ENCODE data around the gene SUPT20H.

Gene SUPT20H

DNA sequence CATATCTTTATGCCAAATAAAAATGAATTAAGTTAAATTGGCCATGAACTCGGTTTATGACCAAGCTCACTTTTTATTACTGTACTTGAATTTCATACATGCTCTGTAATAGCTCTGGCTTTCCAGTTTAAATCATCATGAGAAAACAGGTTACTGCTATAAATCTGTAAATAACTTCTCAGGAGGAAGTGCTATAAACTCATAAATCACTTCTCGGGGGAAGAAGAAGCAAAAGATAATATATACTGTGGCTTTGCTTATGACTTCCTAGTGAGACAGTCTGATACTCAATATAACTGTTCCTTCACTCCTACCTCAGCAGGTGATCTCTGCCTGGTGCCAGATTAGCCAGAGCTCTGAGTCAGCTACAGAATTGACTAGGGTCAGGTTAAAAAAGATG, 12.5 kb downstream of the SUPT20H start:
- WGBS = no CpG with 5 or more reads among the region's 2 CpGs
- Histone ChIP-seq H3K36me3 (ENCODE audit: control insufficient read depth in 1 of 2, insufficient read depth in 2 of 2, low read depth in 1 of 2, low read length in 2 of 2) (peaks cover 3 to 69% of the 10 kb centered on the region in 2 experiments), H3K9me3 (ENCODE audit: control insufficient read depth, low read length) (no peaks in the 10 kb centered on the region), H3K18ac (ENCODE audit: low read depth in 1 of 2, low read length in 2 of 2) (no peak overlapping the region), H2BK120ac (ENCODE audit: low read depth, low read length) (no peak overlapping the region), H3K9ac (ENCODE audit: low read length) (no peak overlapping the region), H2BK5ac (ENCODE audit: low read depth, low read length, poor library complexity, severe bottlenecking) (no peak overlapping the region), H3K27me3 (ENCODE audit: control insufficient read depth in 1 of 2, insufficient read depth in 1 of 2, low read length in 2 of 2) (no peaks in the 10 kb centered on the region), H2BK12ac (ENCODE audit: low read length in 2 of 2) (no peak overlapping the region), H2BK15ac (ENCODE audit: low read depth, poor library complexity, severe bottlenecking) (no peak overlapping the region), H3K4me1 (ENCODE audit: control insufficient read depth, insufficient read depth, low read depth, low read length) (no peaks in the 10 kb centered on the region), H3K27ac (ENCODE audit: low read length, poor library complexity, severe bottlenecking) (no peak overlapping the region), H3K4ac (ENCODE audit: low read depth in 1 of 2, low read length in 2 of 2) (no peak overlapping the region), H3K79me1 (replicated peaks; ENCODE audit: low read length, poor library complexity, severe bottlenecking) (peaks cover 7% of the 10 kb centered on the region), H2AK5ac (ENCODE audit: low read length, severe bottlenecking) (no peak overlapping the region), H2AFZ (ENCODE audit: low read depth, low read length) (no peak overlapping the region), H3K23ac (ENCODE audit: low read length in 2 of 2) (no peak overlapping the region), H4K91ac (ENCODE audit: low read length) (no peak overlapping the region), H3K4me2 (ENCODE audit: low read length, poor library complexity, severe bottlenecking) (no peak overlapping the region), H4K8ac (ENCODE audit: low read length) (no peak overlapping the region), H3K4me3 (ENCODE audit: insufficient read depth in 1 of 2, low read depth in 1 of 2, low read length in 2 of 2) (no peak overlapping the region), H3K14ac (ENCODE audit: low read length in 2 of 2) (no peak overlapping the region)
- no peak for DNase-seq

DNA sequence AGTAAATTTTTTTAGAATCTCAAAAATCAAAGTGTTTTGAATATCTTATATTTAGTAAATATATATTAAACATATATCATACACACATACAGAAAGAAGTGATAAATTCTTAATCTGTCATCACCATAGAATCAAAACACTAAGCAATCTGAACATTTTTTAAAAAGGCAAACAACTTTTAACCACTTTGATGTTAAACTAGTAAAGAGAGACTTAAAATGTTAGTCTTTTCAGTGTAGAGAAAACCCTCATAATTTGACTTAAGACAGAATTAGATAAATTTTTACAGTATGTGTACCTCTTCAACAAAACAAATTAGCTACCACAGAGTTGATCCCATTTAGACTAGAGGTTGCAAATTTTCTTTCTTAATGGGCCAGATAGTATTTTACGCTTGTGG, 13.4 kb downstream of the SUPT20H start:
- WGBS = 100% methylated on average over 1 of the region's 1 CpG
- no peak overlapping the region for H3K14ac ChIP-seq (ENCODE audit: low read length in 2 of 2)
- no peak overlapping the region for H2BK12ac ChIP-seq (ENCODE audit: low read length in 2 of 2)
- H3K4ac ChIP-seq (ENCODE audit: low read depth in 1 of 2, low read length in 2 of 2) = no peak overlapping the region
- H4K8ac ChIP-seq (ENCODE audit: low read length) = no peak overlapping the region
- no peaks in the 10 kb centered on the region for H3K27me3 ChIP-seq (ENCODE audit: control insufficient read depth in 1 of 2, insufficient read depth in 1 of 2, low read length in 2 of 2)
- H2AFZ ChIP-seq (ENCODE audit: low read depth, low read length) = no peak overlapping the region
- H3K4me1 ChIP-seq (ENCODE audit: control insufficient read depth, insufficient read depth, low read depth, low read length) = no peaks in the 10 kb centered on the region
- no peak overlapping the region for H2AK5ac ChIP-seq (ENCODE audit: low read length, severe bottlenecking)
- H3K4me3 ChIP-seq (ENCODE audit: insufficient read depth in 1 of 2, low read depth in 1 of 2, low read length in 2 of 2) = no peak overlapping the region
- H3K9ac ChIP-seq (ENCODE audit: low read length) = no peak overlapping the region
- no peak overlapping the region for H3K23ac ChIP-seq (ENCODE audit: low read length in 2 of 2)
- H4K91ac ChIP-seq (ENCODE audit: low read length) = no peak overlapping the region
- H3K18ac ChIP-seq (ENCODE audit: low read depth in 1 of 2, low read length in 2 of 2) = no peak overlapping the region
- H3K4me2 ChIP-seq (ENCODE audit: low read length, poor library complexity, severe bottlenecking) = no peak overlapping the region
- H3K27ac ChIP-seq (ENCODE audit: low read length, poor library complexity, severe bottlenecking) = no peak overlapping the region
- peaks cover 6 to 75% of the 10 kb centered on the region in 2 experiments for H3K36me3 ChIP-seq (ENCODE audit: control insufficient read depth in 1 of 2, insufficient read depth in 2 of 2, low read depth in 1 of 2, low read length in 2 of 2)
- peaks cover 9% of the 10 kb centered on the region for H3K79me1 ChIP-seq (replicated peaks; ENCODE audit: low read length, poor library complexity, severe bottlenecking)
- no peak overlapping the region for H2BK15ac ChIP-seq (ENCODE audit: low read depth, poor library complexity, severe bottlenecking)
- H2BK120ac ChIP-seq (ENCODE audit: low read depth, low read length) = no peak overlapping the region
- DNase-seq = no peak
- no peaks in the 10 kb centered on the region for H3K9me3 ChIP-seq (ENCODE audit: control insufficient read depth, low read length)
- H2BK5ac ChIP-seq (ENCODE audit: low read depth, low read length, poor library complexity, severe bottlenecking) = no peak overlapping the region

- Histone ChIP-seq H3K27me3 (ENCODE audit: control insufficient read depth in 1 of 2, insufficient read depth in 1 of 2, low read length in 2 of 2) (no peaks in the 10 kb centered on the region), H4K91ac (ENCODE audit: low read length) (no peak overlapping the region), H3K18ac (ENCODE audit: low read depth in 1 of 2, low read length in 2 of 2) (no peak overlapping the region), H2BK5ac (ENCODE audit: low read depth, low read length, poor library complexity, severe bottlenecking) (no peak overlapping the region), H3K9ac (ENCODE audit: low read length) (no peak overlapping the region), H2BK15ac (ENCODE audit: low read depth, poor library complexity, severe bottlenecking) (no peak overlapping the region), H3K4me3 (ENCODE audit: insufficient read depth in 1 of 2, low read depth in 1 of 2, low read length in 2 of 2) (no peak overlapping the region), H3K4me2 (ENCODE audit: low read length, poor library complexity, severe bottlenecking) (no peak overlapping the region), H2AK5ac (ENCODE audit: low read length, severe bottlenecking) (no peak overlapping the region), H2AFZ (ENCODE audit: low read depth, low read length) (no peak overlapping the region), H2BK120ac (ENCODE audit: low read depth, low read length) (no peak overlapping the region), H3K14ac (ENCODE audit: low read length in 2 of 2) (no peak overlapping the region), H3K4ac (ENCODE audit: low read depth in 1 of 2, low read length in 2 of 2) (no peak overlapping the region), H3K79me1 (replicated peaks; ENCODE audit: low read length, poor library complexity, severe bottlenecking) (peaks cover 19% of the 10 kb centered on the region), H2BK12ac (ENCODE audit: low read length in 2 of 2) (no peak overlapping the region), H4K8ac (ENCODE audit: low read length) (no peak overlapping the region), H3K27ac (ENCODE audit: low read length, poor library complexity, severe bottlenecking) (no peak overlapping the region), H3K4me1 (ENCODE audit: control insufficient read depth, insufficient read depth, low read depth, low read length) (no peaks in the 10 kb centered on the region), H3K23ac (ENCODE audit: low read length in 2 of 2) (no peak overlapping the region), H3K9me3 (ENCODE audit: control insufficient read depth, low read length) (no peaks in the 10 kb centered on the region), H3K36me3 (ENCODE audit: control insufficient read depth in 1 of 2, insufficient read depth in 2 of 2, low read depth in 1 of 2, low read length in 2 of 2) (peaks cover 15 to 93% of the 10 kb centered on the region in 2 experiments)
- DNase-seq = no peak
These were observed 18.7 kb downstream of the SUPT20H start for GRCh38 chr13:37040789-37041188.

DNA sequence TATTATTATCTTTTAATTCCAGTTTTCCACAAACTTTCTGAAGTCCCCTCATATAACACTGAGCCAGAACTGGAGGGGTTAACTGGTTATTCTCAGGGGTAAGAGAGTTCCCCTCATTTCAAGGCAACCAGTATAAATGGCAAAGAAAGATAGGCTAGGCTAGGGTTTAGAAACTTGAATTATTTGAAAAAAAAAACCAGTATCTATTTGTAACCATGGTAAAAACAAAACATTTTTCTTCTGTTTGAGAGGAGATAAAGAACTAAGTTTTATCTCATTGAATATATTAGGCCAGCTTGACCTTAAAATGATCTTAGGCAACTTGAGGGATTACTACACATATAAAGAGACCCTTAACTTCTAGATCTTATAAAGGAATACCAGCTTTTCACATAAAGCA, 19.6 kb downstream of the SUPT20H start:
- Histone ChIP-seq H3K9me3 (ENCODE audit: control insufficient read depth, low read length) (peaks cover 7% of the 10 kb centered on the region), H2BK120ac (ENCODE audit: low read depth, low read length) (no peak overlapping the region), H2BK12ac (ENCODE audit: low read length in 2 of 2) (no peak overlapping the region), H3K27me3 (ENCODE audit: control insufficient read depth in 1 of 2, insufficient read depth in 1 of 2, low read length in 2 of 2) (no peaks in the 10 kb centered on the region), H3K9ac (ENCODE audit: low read length) (no peak overlapping the region), H3K4me1 (ENCODE audit: control insufficient read depth, insufficient read depth, low read depth, low read length) (no peaks in the 10 kb centered on the region), H3K79me1 (replicated peaks; ENCODE audit: low read length, poor library complexity, severe bottlenecking) (peaks cover 19% of the 10 kb centered on the region), H3K4me2 (ENCODE audit: low read length, poor library complexity, severe bottlenecking) (no peak overlapping the region), H2AK5ac (ENCODE audit: low read length, severe bottlenecking) (no peak overlapping the region), H3K4me3 (ENCODE audit: insufficient read depth in 1 of 2, low read depth in 1 of 2, low read length in 2 of 2) (no peak overlapping the region), H2AFZ (ENCODE audit: low read depth, low read length) (no peak overlapping the region), H3K4ac (ENCODE audit: low read depth in 1 of 2, low read length in 2 of 2) (no peak overlapping the region), H3K18ac (ENCODE audit: low read depth in 1 of 2, low read length in 2 of 2) (no peak overlapping the region), H3K14ac (ENCODE audit: low read length in 2 of 2) (no peak overlapping the region), H3K27ac (ENCODE audit: low read length, poor library complexity, severe bottlenecking) (no peak overlapping the region), H3K36me3 (ENCODE audit: control insufficient read depth in 1 of 2, insufficient read depth in 2 of 2, low read depth in 1 of 2, low read length in 2 of 2) (peaks cover 20 to 97% of the 10 kb centered on the region in 2 experiments), H2BK15ac (ENCODE audit: low read depth, poor library complexity, severe bottlenecking) (no peak overlapping the region), H4K8ac (ENCODE audit: low read length) (no peak overlapping the region), H4K91ac (ENCODE audit: low read length) (no peak overlapping the region), H2BK5ac (ENCODE audit: low read depth, low read length, poor library complexity, severe bottlenecking) (no peak overlapping the region), H3K23ac (ENCODE audit: low read length in 2 of 2) (no peak overlapping the region)
- no peak for DNase-seq
